AG04449 (cell line): ENCODE results near the gene TAMALIN.
A peak's percentile ranks its signal among the peaks of the same experiment; 100 is the strongest.

ENCODE experiments used
- CTCF ChIA-PET: fragments of 350-600 bp; formaldehyde crosslinking; extraction: SDS; loops from one replicate; lab custom pipeline; 2021; ENCODE audit warnings: antibody characterized with exemption; lab: Yijun Ruan, JAX
- POLR2A ChIA-PET: fragments of 400-600, 350-600 bp; formaldehyde crosslinking; extraction: SDS; loops from one replicate; lab custom pipeline; 2020; ENCODE audit warnings: antibody characterized with exemption, inconsistent platforms; lab: Yijun Ruan, JAX
- DNase-seq: peaks from one replicate; pipeline ENCODE4 v3.0.0-alpha.2; 2010; ENCODE audit warnings: low read depth, low spot score
- H3K4me3 ChIP-seq: 2 replicates; pipeline ENCODE4 v1.5.1; 2011; ENCODE audit warnings: low read depth, mild to moderate bottlenecking, control low read depth, low read length
- TF ChIP-seq, protein P1 (sequence below): IDR thresholded peaks from one replicate; pipeline ENCODE4 v1.5.1; 2011; ENCODE audit warnings: mild to moderate bottlenecking, moderate library complexity, low read length, control low read depth, inconsistent platforms; ENCODE audit not compliant: insufficient read depth; ENCODE audit errors: missing control alignments

The TAMALIN gene

GRCh38 chr12:52019113-52019770, 12.5 kb downstream of the TAMALIN start:
- TF ChIP-seq, protein P1, sequence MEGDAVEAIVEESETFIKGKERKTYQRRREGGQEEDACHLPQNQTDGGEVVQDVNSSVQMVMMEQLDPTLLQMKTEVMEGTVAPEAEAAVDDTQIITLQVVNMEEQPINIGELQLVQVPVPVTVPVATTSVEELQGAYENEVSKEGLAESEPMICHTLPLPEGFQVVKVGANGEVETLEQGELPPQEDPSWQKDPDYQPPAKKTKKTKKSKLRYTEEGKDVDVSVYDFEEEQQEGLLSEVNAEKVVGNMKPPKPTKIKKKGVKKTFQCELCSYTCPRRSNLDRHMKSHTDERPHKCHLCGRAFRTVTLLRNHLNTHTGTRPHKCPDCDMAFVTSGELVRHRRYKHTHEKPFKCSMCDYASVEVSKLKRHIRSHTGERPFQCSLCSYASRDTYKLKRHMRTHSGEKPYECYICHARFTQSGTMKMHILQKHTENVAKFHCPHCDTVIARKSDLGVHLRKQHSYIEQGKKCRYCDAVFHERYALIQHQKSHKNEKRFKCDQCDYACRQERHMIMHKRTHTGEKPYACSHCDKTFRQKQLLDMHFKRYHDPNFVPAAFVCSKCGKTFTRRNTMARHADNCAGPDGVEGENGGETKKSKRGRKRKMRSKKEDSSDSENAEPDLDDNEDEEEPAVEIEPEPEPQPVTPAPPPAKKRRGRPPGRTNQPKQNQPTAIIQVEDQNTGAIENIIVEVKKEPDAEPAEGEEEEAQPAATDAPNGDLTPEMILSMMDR: no peak
- ChIA-PET POLR2A (interaction anchor here (0.8 kb wide), 1 partner anchor 11 kb away, joined by 3 read pairs; no protein-coding TSS in a partner anchor), CTCF (interaction anchor here (0.9 to 32.6 kb wide), 10 partner anchors 5 to 597 kb away, joined by 3 to 1695 read pairs (median 286); partner anchors contain the start of genes ANKRD33, ATG101, NR4A1 and SMIM41)
- H3K4me3 ChIP-seq: no peak overlapping the region
- DNase-seq: no peak

GRCh38 chr12:52020539-52021336, 14.0 kb downstream of the TAMALIN start:
- POLR2A ChIA-PET: interaction anchor here (0.6 kb wide), 1 partner anchor 131 kb away, joined by 3 read pairs; no protein-coding TSS in a partner anchor
- CTCF ChIA-PET: interaction anchor here (0.6 to 32.6 kb wide), 21 partner anchors 4 to 197 kb away, joined by 3 to 1695 read pairs (median 8); partner anchors contain the start of genes ANKRD33, ATG101, NR4A1 and SMIM41
- H3K4me3 ChIP-seq: no peak overlapping the region
- DNase-seq: no peak
- TF ChIP-seq, protein P1: peak; percentile 85

GRCh38 chr12:52022841-52023181, 16.1 kb downstream of the TAMALIN start:
- TF ChIP-seq, protein P1: no peak
- ChIA-PET POLR2A (interaction anchor here (0.6 kb wide), 1 partner anchor 16 kb away, joined by 3 read pairs; the partner anchor contains the start of gene TAMALIN), CTCF (interaction anchor here (0.6 to 32.6 kb wide), 20 partner anchors 2 to 858 kb away, joined by 3 to 1695 read pairs (median 8); partner anchors contain the start of genes ANKRD33, ATG101, NR4A1 and SMIM41)
- no peak for DNase-seq
- H3K4me3 ChIP-seq: peak overlapping the region; percentile 59

- ChIA-PET CTCF (interaction anchor here (0.6 to 32.6 kb wide), 26 partner anchors 2 to 857 kb away, joined by 3 to 1695 read pairs (median 4); partner anchors contain the start of genes ANKRD33, ATG101, NR4A1 and SMIM41), POLR2A (interaction anchor here (0.6 to 1.0 kb wide), 2 partner anchors 9 to 17 kb away, joined by 3 read pairs; partner anchors contain the start of gene TAMALIN)
- H3K4me3 ChIP-seq: peak overlapping the region; percentile 59
- no peak for DNase-seq
- TF ChIP-seq, protein P1: peak; percentile 98
These were observed 16.6 kb downstream of the TAMALIN start for GRCh38 chr12:52023182-52023975.

GRCh38 chr12:52023976-52024688, 17.4 kb downstream of the TAMALIN start:
- ChIA-PET POLR2A (interaction anchor here (0.7 to 1.0 kb wide), 2 partner anchors 8 to 20 kb away, joined by 3 read pairs; no protein-coding TSS in a partner anchor), CTCF (interaction anchor here (0.7 to 32.6 kb wide), 23 partner anchors 1 to 856 kb away, joined by 3 to 1695 read pairs (median 7); partner anchors contain the start of genes ANKRD33, ATG101, NR4A1 and SMIM41)
- TF ChIP-seq, protein P1: no peak
- no peak for DNase-seq
- peak overlapping the region; percentile 59 for H3K4me3 ChIP-seq
